Gastrocnemius medialis (tissue), 4 donors: Measurements from ENCODE around the gene OPRM1.

Experiments
- POLR2A ChIP-seq, 2 donors: fragments of 450-650 bp; IDR thresholded peaks; one replicate each; pipeline ENCODE4 v1.6.1; 2017; ENCODE audit warnings: antibody characterized with exemption in 2 of 2, mild to moderate bottlenecking in 2 of 2, moderate library complexity in 2 of 2
- TF ChIP-seq, protein P1 (sequence below), 5 experiments: fragments of 450-650 bp in 3 of 5; fragments of 200-600 bp in 2 of 5; sonication (generic) in 2 of 5; IDR thresholded peaks in 4 of 5; conservative IDR thresholded peaks in 1 of 5; 1 replicate in 4 of 5; 2 replicates in 1 of 5; pipeline ENCODE4 v1.5.1; 2016 to 2019; ENCODE audit warnings: antibody characterized with exemption in 5 of 5, mild to moderate bottlenecking in 3 of 5, moderate library complexity in 3 of 5

DNA sequence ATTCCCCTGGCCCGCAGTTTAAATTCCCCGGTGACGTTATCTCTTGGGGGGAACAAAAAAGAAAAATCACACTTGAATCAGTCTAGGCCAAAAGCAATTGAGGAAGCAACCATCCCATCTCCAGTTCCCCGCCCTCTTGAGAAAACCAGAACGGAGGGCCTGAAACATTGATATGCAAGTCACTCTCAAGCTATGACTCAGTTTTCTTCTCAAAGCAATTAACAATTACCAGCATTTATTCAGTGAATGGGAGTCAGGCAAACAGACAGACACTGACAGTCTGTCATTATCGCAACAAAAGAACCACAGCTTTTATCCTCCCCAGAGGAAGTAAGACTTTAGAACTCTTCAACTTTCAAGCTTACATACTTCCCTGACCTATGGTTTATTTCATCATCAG is 100.9 kb downstream of the OPRM1 start:
- TF ChIP-seq, protein P1, sequence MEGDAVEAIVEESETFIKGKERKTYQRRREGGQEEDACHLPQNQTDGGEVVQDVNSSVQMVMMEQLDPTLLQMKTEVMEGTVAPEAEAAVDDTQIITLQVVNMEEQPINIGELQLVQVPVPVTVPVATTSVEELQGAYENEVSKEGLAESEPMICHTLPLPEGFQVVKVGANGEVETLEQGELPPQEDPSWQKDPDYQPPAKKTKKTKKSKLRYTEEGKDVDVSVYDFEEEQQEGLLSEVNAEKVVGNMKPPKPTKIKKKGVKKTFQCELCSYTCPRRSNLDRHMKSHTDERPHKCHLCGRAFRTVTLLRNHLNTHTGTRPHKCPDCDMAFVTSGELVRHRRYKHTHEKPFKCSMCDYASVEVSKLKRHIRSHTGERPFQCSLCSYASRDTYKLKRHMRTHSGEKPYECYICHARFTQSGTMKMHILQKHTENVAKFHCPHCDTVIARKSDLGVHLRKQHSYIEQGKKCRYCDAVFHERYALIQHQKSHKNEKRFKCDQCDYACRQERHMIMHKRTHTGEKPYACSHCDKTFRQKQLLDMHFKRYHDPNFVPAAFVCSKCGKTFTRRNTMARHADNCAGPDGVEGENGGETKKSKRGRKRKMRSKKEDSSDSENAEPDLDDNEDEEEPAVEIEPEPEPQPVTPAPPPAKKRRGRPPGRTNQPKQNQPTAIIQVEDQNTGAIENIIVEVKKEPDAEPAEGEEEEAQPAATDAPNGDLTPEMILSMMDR (IDR thresholded peaks at IDR 0.05 in 4 of 5, conservative IDR thresholded peaks at IDR 0.05 in 1 of 5): no peak
- TF ChIP-seq POLR2A (IDR thresholded peaks at IDR 0.05): no peak
